Sigmoid colon (tissue), 7 donors: ENCODE results near the gene ZPR1. TPM values are rescaled to one million over a fixed set of nuclear protein-coding genes. Genes with fewer than 3 reads are reported as not detected.
A peak's percentile ranks its signal among the peaks of the same experiment; 100 is the strongest.
"Not testable (repeated sequence)": the region's sequence is repeated elsewhere in the genome, so short reads cannot be mapped to it uniquely, and the experiment has no call there.

ENCODE experiments used
- DNase-seq: peaks from one replicate; pipeline ENCODE4 v3.0.0-alpha.2; 2019
- H3K27ac ChIP-seq, 4 donors: fragments of 200-600 bp; sonication (generic); one replicate each; pipeline ENCODE4 v1.5.1; 2016 to 2019; ENCODE audit warnings: mild to moderate bottlenecking in 1 of 4
- H3K27me3 ChIP-seq, 3 donors: fragments of 200-600 bp; sonication (generic); one replicate each; pipeline ENCODE4 v1.5.1; 2019; ENCODE audit warnings: mild to moderate bottlenecking in 1 of 3
- H3K36me3 ChIP-seq, 4 donors: fragments of 200-600 bp; sonication (generic); one replicate each; pipeline ENCODE4 v1.5.1; 2016 to 2019
- H3K4me1 ChIP-seq, 4 donors: fragments of 200-600 bp; sonication (generic); one replicate each; pipeline ENCODE4 v1.5.1; 2017 to 2019
- H3K4me3 ChIP-seq, 4 donors: fragments of 200-600 bp; sonication (generic); one replicate each; pipeline ENCODE4 v1.5.1; 2017 to 2019; ENCODE audit warnings: mild to moderate bottlenecking in 2 of 4, moderate library complexity in 1 of 4
- H3K9me3 ChIP-seq, 4 donors: fragments of 200-600 bp in 3 of 4; sonication (generic) in 3 of 4; one replicate each; pipeline versions ENCODE4 v1.5.1 to v1.6.1; 2013 to 2019
- EP300 ChIP-seq, 4 donors: sonication (generic); formaldehyde crosslinking; IDR thresholded peaks; one replicate each; pipeline ENCODE4 v1.6.1; 2017; ENCODE audit warnings: antibody characterized with exemption in 4 of 4
- POLR2A ChIP-seq, 2 donors: fragments of 450-650 bp; IDR thresholded peaks; one replicate each; pipeline ENCODE4 v1.6.1; 2016; ENCODE audit warnings: antibody characterized with exemption in 2 of 2, mild to moderate bottlenecking in 2 of 2, moderate library complexity in 2 of 2
- POLR2AphosphoS5 ChIP-seq, 4 donors: sonication (generic); formaldehyde crosslinking; IDR thresholded peaks; one replicate each; pipeline ENCODE4 v1.6.1; 2017; ENCODE audit warnings: antibody characterized with exemption in 4 of 4
- WGBS, 2 donors: extraction: QIAGEN DNeasy Blood & Tissue Kit; methylation state at CpG; one replicate each; pipeline ENCODE4 v1.1.7; 2013; 5-methylcytosine and 5-hydroxymethylcytosine counted together
- intact Hi-C: fragments of 100-400 bp; cut with DNase I; formaldehyde crosslinking; loops from one replicate; pipeline ENCODE4 v1.15.1; 2023
- polyA plus RNA-seq, 3 donors: library from polyadenylated mRNA; stranded (reverse); fragments of 200-250 nt; gene quantifications; one replicate each; pipeline ENCODE4 v1.2.3, GENCODE V29; 2013
- total RNA-seq, 4 donors: library from RNA; depleted of rRNA; stranded (reverse); fragments of >200 nt; gene quantifications; one replicate each; pipeline ENCODE4 v1.1.0, GENCODE V29; 2016
- TF ChIP-seq, protein P1 (sequence below), 4 experiments: fragments of 450-650 bp in 3 of 4; fragments of 200-600 bp in 1 of 4; IDR thresholded peaks; one replicate each; pipeline ENCODE4 v1.5.1; 2016 to 2019; ENCODE audit warnings: antibody characterized with exemption in 4 of 4, mild to moderate bottlenecking in 3 of 4, moderate library complexity in 2 of 4
- donor health status: healthy with polysubstance abuse.
- donor health status: Bipolar disorder and iron deficiency.
- donor health status: healthy.

ZPR1 gene
- total and polyA plus RNA-seq, 7 donors, result 14.7 to 28.6 (median 17.3) TPM

DNA sequence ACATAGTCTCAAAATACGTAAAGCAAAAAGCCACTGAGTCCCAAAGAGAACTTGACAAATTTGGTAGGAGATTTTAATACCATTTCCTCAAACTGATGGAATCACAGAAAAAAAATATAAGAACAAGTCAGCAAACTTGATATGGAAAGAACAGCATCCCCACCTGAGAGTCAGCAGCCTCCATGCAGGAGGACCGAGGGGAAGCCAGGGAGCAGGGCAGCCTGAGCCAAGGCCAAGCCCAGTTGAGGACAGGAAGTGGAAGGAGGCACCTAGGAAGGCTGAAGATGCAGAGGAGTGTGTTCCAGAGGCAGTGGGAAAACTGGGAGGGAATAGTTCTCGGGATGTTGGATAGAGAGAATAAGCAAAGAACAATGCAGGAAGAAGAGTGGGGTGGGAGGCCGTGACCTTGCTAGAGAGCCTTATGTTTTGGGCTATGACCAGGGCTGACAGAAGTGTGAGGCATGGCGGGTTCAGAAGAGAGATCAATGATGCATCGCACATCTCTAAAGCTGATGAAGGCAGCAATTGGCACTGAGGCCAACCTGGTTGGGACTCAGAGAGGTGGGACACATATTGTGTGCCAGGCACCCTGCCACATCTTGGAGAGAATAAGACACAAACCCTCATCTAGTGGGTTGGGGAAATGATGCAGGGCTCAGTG, 19.9 kb upstream of the ZPR1 start:
- H3K4me1 ChIP-seq, result no peaks in the 10 kb centered on the region
- H3K27ac ChIP-seq, result no peak overlapping the region
- 81 to 90% methylated on average over 6 of the region's 6 CpGs for WGBS, 2 donors
- H3K4me3 ChIP-seq, result no peak overlapping the region
- H3K36me3 ChIP-seq, result no peaks in the 10 kb centered on the region
- intact Hi-C loops, result no loop called here
- H3K9me3 ChIP-seq, result no peaks in the 10 kb centered on the region
- TF ChIP-seq EP300 (IDR thresholded peaks at IDR 0.05) (no peak), POLR2AphosphoS5 (IDR thresholded peaks at IDR 0.05) (no peak), POLR2A (IDR thresholded peaks at IDR 0.05) (no peak)
- TF ChIP-seq, protein P1, sequence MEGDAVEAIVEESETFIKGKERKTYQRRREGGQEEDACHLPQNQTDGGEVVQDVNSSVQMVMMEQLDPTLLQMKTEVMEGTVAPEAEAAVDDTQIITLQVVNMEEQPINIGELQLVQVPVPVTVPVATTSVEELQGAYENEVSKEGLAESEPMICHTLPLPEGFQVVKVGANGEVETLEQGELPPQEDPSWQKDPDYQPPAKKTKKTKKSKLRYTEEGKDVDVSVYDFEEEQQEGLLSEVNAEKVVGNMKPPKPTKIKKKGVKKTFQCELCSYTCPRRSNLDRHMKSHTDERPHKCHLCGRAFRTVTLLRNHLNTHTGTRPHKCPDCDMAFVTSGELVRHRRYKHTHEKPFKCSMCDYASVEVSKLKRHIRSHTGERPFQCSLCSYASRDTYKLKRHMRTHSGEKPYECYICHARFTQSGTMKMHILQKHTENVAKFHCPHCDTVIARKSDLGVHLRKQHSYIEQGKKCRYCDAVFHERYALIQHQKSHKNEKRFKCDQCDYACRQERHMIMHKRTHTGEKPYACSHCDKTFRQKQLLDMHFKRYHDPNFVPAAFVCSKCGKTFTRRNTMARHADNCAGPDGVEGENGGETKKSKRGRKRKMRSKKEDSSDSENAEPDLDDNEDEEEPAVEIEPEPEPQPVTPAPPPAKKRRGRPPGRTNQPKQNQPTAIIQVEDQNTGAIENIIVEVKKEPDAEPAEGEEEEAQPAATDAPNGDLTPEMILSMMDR (IDR thresholded peaks at IDR 0.05), result no peak
- H3K27me3 ChIP-seq, result no peaks in the 10 kb centered on the region
- peak; percentile 54 for DNase-seq

DNA sequence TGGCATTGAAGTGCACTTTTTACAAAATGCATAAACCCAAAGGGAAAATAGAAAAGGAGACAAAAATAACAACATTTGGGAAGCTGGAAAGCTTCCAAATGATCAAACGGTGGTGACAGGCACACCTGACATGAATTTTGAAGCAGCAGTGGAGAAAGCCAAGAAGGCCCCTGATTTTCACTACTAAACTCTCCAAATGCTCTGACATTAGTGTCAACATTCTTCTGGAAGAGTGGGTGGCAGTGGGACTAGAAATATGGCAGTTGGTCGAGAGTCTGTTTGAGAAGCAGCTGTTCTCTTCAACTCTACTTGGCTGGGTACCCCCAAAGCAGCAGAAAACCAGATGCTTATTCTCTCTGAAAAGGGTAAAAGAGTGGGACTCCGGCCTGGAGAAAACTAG, 16.2 kb upstream of the ZPR1 start:
- H3K4me1 ChIP-seq, result no peaks in the 10 kb centered on the region
- TF ChIP-seq EP300 (IDR thresholded peaks at IDR 0.05) (no peak), POLR2AphosphoS5 (IDR thresholded peaks at IDR 0.05) (no peak), POLR2A (IDR thresholded peaks at IDR 0.05) (no peak)
- TF ChIP-seq, protein P1 (IDR thresholded peaks at IDR 0.05), result no peak
- DNase-seq, result no peak
- H3K36me3 ChIP-seq, result no peaks in the 10 kb centered on the region
- H3K9me3 ChIP-seq, result no peaks in the 10 kb centered on the region
- no peak overlapping the region for H3K4me3 ChIP-seq
- 60 to 72% methylated on average over 3 of the region's 3 CpGs for WGBS, 2 donors
- H3K27me3 ChIP-seq, result no peaks in the 10 kb centered on the region
- intact Hi-C loops, result no loop called here
- H3K27ac ChIP-seq, result no peak overlapping the region

DNA sequence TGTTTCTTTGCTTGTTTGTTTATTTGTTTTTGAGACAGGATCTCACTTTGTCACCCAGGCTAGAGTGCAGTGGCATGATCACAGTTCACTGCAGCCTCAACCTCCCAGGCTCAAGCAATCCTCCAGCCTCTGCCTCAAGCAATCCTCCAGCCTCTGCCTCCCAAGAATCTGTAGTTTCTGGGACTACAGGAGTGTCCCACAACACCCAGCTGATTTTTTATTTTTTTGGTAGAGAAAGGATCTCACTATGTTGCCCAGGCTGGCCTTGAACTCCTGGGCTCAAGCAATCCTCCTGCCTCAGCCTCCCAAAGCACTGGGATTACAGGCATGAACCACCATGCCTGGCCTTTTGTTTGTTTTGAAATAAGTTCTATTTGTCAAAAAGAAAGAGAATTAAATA, 13.8 kb upstream of the ZPR1 start:
- H3K4me3 ChIP-seq, H3K4me1 ChIP-seq, H3K36me3 ChIP-seq, intact Hi-C loops, H3K27ac ChIP-seq, DNase-seq, H3K27me3 ChIP-seq, H3K9me3 ChIP-seq: not testable (repeated sequence)

DNA sequence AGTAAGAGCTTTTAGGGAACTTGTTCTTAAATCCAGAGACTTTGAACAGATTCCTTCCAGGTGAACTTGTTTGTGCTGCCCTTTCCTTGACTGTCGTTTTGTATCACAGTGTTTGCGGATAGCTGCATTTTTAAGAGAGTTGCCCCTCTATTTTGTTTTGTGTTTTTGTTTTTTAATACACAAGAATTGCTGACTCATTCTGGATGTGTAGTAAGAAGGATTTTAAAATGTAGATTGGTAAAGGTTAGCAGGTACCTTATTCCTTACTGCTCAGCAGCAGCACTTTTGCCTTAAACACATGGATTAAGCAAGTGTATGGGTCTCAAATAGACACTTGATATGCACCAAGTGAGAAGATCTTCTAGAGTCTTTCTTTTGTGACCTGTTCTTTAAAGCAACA, 12.8 kb upstream of the ZPR1 start:
- intact Hi-C loops, result no loop called here
- no peaks in the 10 kb centered on the region for H3K4me1 ChIP-seq
- WGBS, 2 donors, result 92 to 95% methylated on average over 2 of the region's 2 CpGs

DNA sequence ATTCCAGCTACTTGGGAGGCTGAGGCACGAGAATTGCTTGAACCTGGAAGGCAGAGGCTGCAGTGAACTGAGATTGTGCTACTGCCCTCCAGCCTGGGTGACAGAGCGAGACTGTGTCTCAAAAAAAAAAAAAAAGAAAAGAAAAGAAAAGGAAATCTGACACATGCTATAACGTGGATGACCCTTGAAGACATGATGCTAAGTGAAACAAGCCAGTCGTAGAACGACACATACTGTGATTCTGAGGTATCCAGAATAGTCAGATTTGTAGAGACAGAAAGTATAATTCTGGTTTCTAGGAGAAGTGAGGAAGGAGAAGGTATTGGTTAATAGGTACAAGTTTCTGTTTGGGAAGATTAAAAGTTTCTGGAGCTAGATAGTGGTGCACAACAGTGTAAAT, 10.5 kb upstream of the ZPR1 start:
- Histone ChIP-seq H3K36me3 (no peaks in the 10 kb centered on the region), H3K4me1 (no peaks in the 10 kb centered on the region), H3K27me3 (no peaks in the 10 kb centered on the region), H3K4me3 (no peak overlapping the region), H3K27ac (no peak overlapping the region), H3K9me3 (no peaks in the 10 kb centered on the region)
- no peak for TF ChIP-seq EP300 (IDR thresholded peaks at IDR 0.05)
- TF ChIP-seq, protein P1 (IDR thresholded peaks at IDR 0.05), result no peak
- no peak for TF ChIP-seq POLR2A (IDR thresholded peaks at IDR 0.05)
- no peak for TF ChIP-seq POLR2AphosphoS5 (IDR thresholded peaks at IDR 0.05)
- no peak for DNase-seq
- intact Hi-C loops, result no loop called here
- 80 to 85% methylated on average over 5 of the region's 5 CpGs for WGBS, 2 donors

More for the DNA sequence above, 12.8 kb upstream of the ZPR1 start:
- no peak overlapping the region for H3K4me3 ChIP-seq
- no peaks in the 10 kb centered on the region for H3K9me3 ChIP-seq
- no peak for TF ChIP-seq POLR2A (IDR thresholded peaks at IDR 0.05)
- no peak for TF ChIP-seq POLR2AphosphoS5 (IDR thresholded peaks at IDR 0.05)
- TF ChIP-seq, protein P1 (IDR thresholded peaks at IDR 0.05), result no peak
- no peak for TF ChIP-seq EP300 (IDR thresholded peaks at IDR 0.05)
- H3K27me3 ChIP-seq, result no peaks in the 10 kb centered on the region
- no peak for DNase-seq
- no peak overlapping the region for H3K27ac ChIP-seq
- no peaks in the 10 kb centered on the region for H3K36me3 ChIP-seq
